ENCODE results near the gene TEX264.

- no peak for TF ChIP-seq CTCF (IDR thresholded peaks at IDR 0.05; ENCODE audit: insufficient read depth, low read length)
- no peak for TF ChIP-seq POLR2AphosphoS5 (IDR thresholded peaks at IDR 0.05; ENCODE audit: low read depth)
- TF ChIP-seq REST (IDR thresholded peaks at IDR 0.05; ENCODE audit: insufficient replicate concordance, low read depth): no peak
- TF ChIP-seq GABPA (IDR thresholded peaks at IDR 0.05; ENCODE audit: low read depth): no peak
Measured at GRCh38 chr3:51712963-51713362, 41.9 kb downstream of the TEX264 start.

Measured in HL-60 (cell line).